DND-41 (cell line): ENCODE data around the gene TDRD6.

Source experiments
- ATAC-seq: fragments of 200-7000 bp; cut with Tn5 transposase; 3 replicates; pipeline ENCODE4 v1.9.1; 2021; ENCODE audit warnings: low read depth; ENCODE audit not compliant: insufficient read depth
- DNase-seq: peaks from one replicate; pipeline ENCODE4 v3.0.0-alpha.2; 2020
- H2AFZ ChIP-seq: 2 replicates; pipeline ENCODE4 v1.6.0; 2012; ENCODE audit warnings: low read depth, low read length
- H3K27ac ChIP-seq: 2 replicates; pipeline ENCODE4 v1.5.1; 2012; ENCODE audit warnings: low read length, inconsistent platforms
- H3K27me3 ChIP-seq: fragments of 200-600 bp; sonication (generic); 2 replicates; pipeline ENCODE4 v1.6.0; 2012; ENCODE audit warnings: low read length, mild to moderate bottlenecking, inconsistent platforms; ENCODE audit not compliant: insufficient read depth, poor library complexity
- H3K36me3 ChIP-seq: 2 replicates; pipeline ENCODE4 v1.5.1; 2012; ENCODE audit warnings: low read length, inconsistent platforms; ENCODE audit not compliant: insufficient read depth
- H3K4me1 ChIP-seq: 2 replicates; pipeline ENCODE4 v1.5.1; 2012; ENCODE audit warnings: mild to moderate bottlenecking, low read length; ENCODE audit not compliant: insufficient read depth
- H3K4me2 ChIP-seq: 2 replicates; pipeline ENCODE4 v1.6.0; 2012; ENCODE audit warnings: mild to moderate bottlenecking, moderate library complexity, low read length, inconsistent platforms; ENCODE audit not compliant: insufficient read depth
- H3K4me3 ChIP-seq, 2 experiments: fragments of 200-600 bp in 1 of 2; shearing (Covaris generic) in 1 of 2; 2 replicates each; pipeline ENCODE4 v1.5.1; 2012 to 2016; ENCODE audit warnings: inconsistent platforms in 2 of 2, low read length in 2 of 2, mild to moderate bottlenecking in 2 of 2, low read depth in 1 of 2, moderate library complexity in 1 of 2
- H3K79me2 ChIP-seq: 2 replicates; pipeline ENCODE4 v1.6.0; 2012; ENCODE audit warnings: low read length, inconsistent platforms; ENCODE audit not compliant: insufficient read depth
- H3K9ac ChIP-seq: 2 replicates; pipeline ENCODE4 v1.6.0; 2012; ENCODE audit warnings: low read depth, mild to moderate bottlenecking, inconsistent platforms, low read length, moderate library complexity
- H3K9me3 ChIP-seq: 2 replicates; pipeline ENCODE4 v1.5.1; 2012; ENCODE audit warnings: low read length, moderate library complexity, mild to moderate bottlenecking, inconsistent platforms; ENCODE audit not compliant: insufficient read depth, severe bottlenecking
- H4K20me1 ChIP-seq: 2 replicates; pipeline ENCODE4 v1.6.0; 2012; ENCODE audit warnings: low read length; ENCODE audit not compliant: insufficient read depth
- CTCF ChIP-seq: IDR thresholded peaks from 2 replicates; pipeline ENCODE4 v1.5.1; 2012; ENCODE audit warnings: borderline replicate concordance, low read length, moderate library complexity, mild to moderate bottlenecking; ENCODE audit not compliant: poor library complexity, severe bottlenecking; ENCODE audit errors: extremely low read depth
- EZH2 ChIP-seq: IDR thresholded peaks from 3 replicates; pipeline ENCODE4 v1.6.1; 2012; ENCODE audit warnings: borderline replicate concordance, low read depth, mild to moderate bottlenecking, moderate library complexity, low read length, inconsistent platforms; ENCODE audit not compliant: severe bottlenecking

The TDRD6 gene

DNA sequence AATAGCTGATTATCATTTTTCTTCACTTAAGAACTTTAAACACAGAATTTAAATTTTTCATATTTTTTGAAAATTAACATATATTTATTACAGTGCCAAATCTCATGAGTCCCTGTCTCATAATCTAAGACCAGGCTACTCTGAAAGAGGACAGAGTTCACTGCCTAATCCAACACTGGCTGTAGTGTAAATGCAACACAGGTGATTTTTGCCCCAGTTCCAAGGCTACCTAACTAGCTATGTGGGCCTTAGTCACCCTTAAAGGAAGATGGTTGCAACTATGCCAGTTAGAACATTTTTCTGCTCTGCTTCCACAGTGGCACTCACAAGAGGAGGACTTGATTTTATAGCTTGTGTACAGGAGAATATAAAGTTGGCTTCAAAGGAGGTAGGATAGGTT, 30.0 kb upstream of the TDRD6 start:
- Histone ChIP-seq H3K9ac (no peak overlapping the region), H3K27ac (no peak overlapping the region), H3K36me3 (no peaks in the 10 kb centered on the region), H3K4me1 (no peaks in the 10 kb centered on the region), H4K20me1 (no peaks in the 10 kb centered on the region), H3K27me3 (peaks cover 2% of the 10 kb centered on the region), H3K4me3 (no peak overlapping the region), H3K4me2 (no peak overlapping the region), H2AFZ (no peak overlapping the region), H3K9me3 (no peaks in the 10 kb centered on the region), H3K79me2 (no peaks in the 10 kb centered on the region)
- no peak for ATAC-seq
- TF ChIP-seq EZH2 (no peak), CTCF (no peak)
- no peak for DNase-seq

GRCh38 chr6:46661483-46661882, 26.2 kb upstream of the TDRD6 start:
- Histone ChIP-seq H3K9ac (no peak overlapping the region), H3K9me3 (no peaks in the 10 kb centered on the region), H3K4me3 (no peak overlapping the region), H3K27ac (no peak overlapping the region), H3K4me1 (no peaks in the 10 kb centered on the region), H3K79me2 (no peaks in the 10 kb centered on the region), H3K27me3 (peaks cover 5% of the 10 kb centered on the region), H4K20me1 (no peaks in the 10 kb centered on the region), H3K36me3 (no peaks in the 10 kb centered on the region), H3K4me2 (no peak overlapping the region), H2AFZ (no peak overlapping the region)
- TF ChIP-seq EZH2 (no peak), CTCF (no peak)
- DNase-seq: no peak
- no peak for ATAC-seq

- Histone ChIP-seq H3K36me3 (no peaks in the 10 kb centered on the region), H3K79me2 (no peaks in the 10 kb centered on the region)
- ATAC-seq: no peak
Measured at GRCh38 chr6:46667377-46667776, 20.3 kb upstream of the TDRD6 start.

More at GRCh38 chr6:46667377-46667776, 20.3 kb upstream of the TDRD6 start:
- Histone ChIP-seq H3K27me3 (peaks cover 5% of the 10 kb centered on the region), H3K9ac (no peak overlapping the region), H4K20me1 (no peaks in the 10 kb centered on the region), H2AFZ (no peak overlapping the region), H3K4me2 (no peak overlapping the region), H3K27ac (no peak overlapping the region), H3K9me3 (no peaks in the 10 kb centered on the region), H3K4me3 (no peak overlapping the region), H3K4me1 (no peaks in the 10 kb centered on the region)
- TF ChIP-seq CTCF (no peak), EZH2 (no peak)
- DNase-seq: no peak
